OCI-LY3 (cell line): ENCODE results near the gene PPP2R2C.

Source experiments
- H2AFZ ChIP-seq: fragments of 200-600, 300-600 bp; shearing (Covaris generic); 2 replicates; pipeline ENCODE4 v1.6.0; 2014; ENCODE audit warnings: antibody characterized with exemption, low read depth, low read length
- H3K27ac ChIP-seq: fragments of 200-600, 300-600 bp; sonication (generic); 2 replicates; pipeline ENCODE4 v1.5.1; 2014; ENCODE audit warnings: mild to moderate bottlenecking, low read length, moderate library complexity, mixed read lengths
- H3K27me3 ChIP-seq: fragments of 200-600, 300-600 bp; sonication (generic); 2 replicates; pipeline ENCODE4 v1.6.1; 2014; ENCODE audit warnings: low read depth, low read length, mixed read lengths
- H3K36me3 ChIP-seq: fragments of 200-600, 300-600 bp; sonication (generic); replicated peaks from 2 replicates; pipeline ENCODE3; 2014; ENCODE audit warnings: low read depth, low read length, mixed read lengths
- H3K4me1 ChIP-seq: fragments of 300-600, 200-600 bp; sonication (generic); 2 replicates; pipeline ENCODE4 v1.6.1; 2014; ENCODE audit warnings: low read length, mixed read lengths
- H3K4me2 ChIP-seq: fragments of 200-600, 300-600 bp; sonication (generic); 2 replicates; pipeline ENCODE4 v1.6.1; 2014; ENCODE audit warnings: low read length, mixed read lengths
- H3K4me3 ChIP-seq: fragments of 300-600, 200-600 bp; sonication (generic); 2 replicates; pipeline ENCODE4 v1.5.1; 2014; ENCODE audit warnings: antibody characterized with exemption, mild to moderate bottlenecking, low read length, moderate library complexity
- H3K79me2 ChIP-seq: fragments of 300-600, 200-600 bp; shearing (Covaris generic); 2 replicates; pipeline ENCODE4 v1.6.1; 2014; ENCODE audit warnings: mild to moderate bottlenecking, low read length, mixed read lengths
- H3K9ac ChIP-seq: fragments of 300-600, 200-600 bp; shearing (Covaris generic); 2 replicates; pipeline ENCODE4 v1.6.0; 2014; ENCODE audit warnings: mild to moderate bottlenecking, low read length, moderate library complexity
- H3K9me3 ChIP-seq: fragments of 200-600, 300-600 bp; shearing (Covaris generic); 2 replicates; pipeline ENCODE4 v1.6.1; 2014; ENCODE audit warnings: low read length, mixed read lengths; ENCODE audit not compliant: insufficient read depth
- H4K20me1 ChIP-seq: fragments of 200-600, 300-600 bp; sonication (generic); 2 replicates; pipeline ENCODE4 v1.6.1; 2016; ENCODE audit warnings: low read length, mixed read lengths; ENCODE audit not compliant: insufficient read depth
- EZH2phosphoT487 ChIP-seq: fragments of 200-600 bp; shearing (Covaris generic); IDR thresholded peaks from 2 replicates; pipeline ENCODE4 v1.6.1; 2018; ENCODE audit warnings: antibody characterized with exemption, mixed run types, low read depth
- TF ChIP-seq, protein P1 (sequence below): fragments of 200-600, 300-600 bp; sonication (generic); IDR thresholded peaks from 2 replicates; pipeline ENCODE4 v1.5.1; 2014; ENCODE audit warnings: antibody characterized with exemption, low read length, low read depth

PPP2R2C gene

DNA sequence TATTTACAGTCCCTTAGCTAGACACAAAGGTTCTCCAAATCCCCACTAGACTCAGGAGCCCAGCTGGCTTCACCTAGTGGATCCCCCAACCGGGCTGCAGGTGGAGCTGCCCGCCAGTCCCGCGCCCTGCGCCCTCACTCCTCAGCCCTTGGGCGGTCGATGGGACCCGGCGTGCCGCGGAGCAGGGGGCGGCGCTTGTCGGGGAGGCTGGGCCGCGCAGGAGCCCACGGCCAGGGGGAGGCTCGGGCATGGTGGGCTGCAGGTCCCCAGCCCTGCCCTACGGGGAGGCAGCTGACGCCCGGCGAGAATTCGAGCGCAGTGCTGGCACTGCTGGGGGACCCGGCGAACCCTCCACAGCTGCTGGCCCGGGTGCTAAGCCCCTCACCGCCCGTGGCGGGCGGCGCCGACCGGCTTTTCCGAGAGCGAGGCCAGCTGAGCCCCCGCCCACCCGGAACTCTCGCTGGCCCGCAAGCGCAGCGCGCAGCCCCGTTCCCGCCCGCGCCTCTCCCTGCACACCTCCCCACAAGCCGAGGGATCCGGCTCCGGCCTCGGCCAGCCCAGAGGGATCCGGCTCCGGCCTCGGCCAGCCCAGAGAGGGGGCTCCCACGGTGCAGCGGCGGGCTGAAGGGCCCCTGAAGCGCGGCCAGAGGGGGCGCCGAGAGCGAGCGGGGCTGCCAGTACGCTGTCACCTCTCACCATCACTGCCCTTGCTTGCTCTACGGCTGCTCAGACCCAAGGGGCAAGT lies 163.3 kb downstream of the PPP2R2C start:
- Histone ChIP-seq H3K27me3 (no peaks in the 10 kb centered on the region), H3K4me3 (no peak overlapping the region), H3K4me2 (no peak overlapping the region), H3K9ac (no peak overlapping the region), H2AFZ (no peak overlapping the region), H3K36me3 (no peaks in the 10 kb centered on the region), H3K9me3 (no peaks in the 10 kb centered on the region), H3K79me2 (no peaks in the 10 kb centered on the region), H4K20me1 (no peaks in the 10 kb centered on the region), H3K4me1 (no peaks in the 10 kb centered on the region), H3K27ac (no peak overlapping the region)
- TF ChIP-seq, protein P1, sequence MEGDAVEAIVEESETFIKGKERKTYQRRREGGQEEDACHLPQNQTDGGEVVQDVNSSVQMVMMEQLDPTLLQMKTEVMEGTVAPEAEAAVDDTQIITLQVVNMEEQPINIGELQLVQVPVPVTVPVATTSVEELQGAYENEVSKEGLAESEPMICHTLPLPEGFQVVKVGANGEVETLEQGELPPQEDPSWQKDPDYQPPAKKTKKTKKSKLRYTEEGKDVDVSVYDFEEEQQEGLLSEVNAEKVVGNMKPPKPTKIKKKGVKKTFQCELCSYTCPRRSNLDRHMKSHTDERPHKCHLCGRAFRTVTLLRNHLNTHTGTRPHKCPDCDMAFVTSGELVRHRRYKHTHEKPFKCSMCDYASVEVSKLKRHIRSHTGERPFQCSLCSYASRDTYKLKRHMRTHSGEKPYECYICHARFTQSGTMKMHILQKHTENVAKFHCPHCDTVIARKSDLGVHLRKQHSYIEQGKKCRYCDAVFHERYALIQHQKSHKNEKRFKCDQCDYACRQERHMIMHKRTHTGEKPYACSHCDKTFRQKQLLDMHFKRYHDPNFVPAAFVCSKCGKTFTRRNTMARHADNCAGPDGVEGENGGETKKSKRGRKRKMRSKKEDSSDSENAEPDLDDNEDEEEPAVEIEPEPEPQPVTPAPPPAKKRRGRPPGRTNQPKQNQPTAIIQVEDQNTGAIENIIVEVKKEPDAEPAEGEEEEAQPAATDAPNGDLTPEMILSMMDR, result no peak
- no peak for TF ChIP-seq EZH2phosphoT487

DNA sequence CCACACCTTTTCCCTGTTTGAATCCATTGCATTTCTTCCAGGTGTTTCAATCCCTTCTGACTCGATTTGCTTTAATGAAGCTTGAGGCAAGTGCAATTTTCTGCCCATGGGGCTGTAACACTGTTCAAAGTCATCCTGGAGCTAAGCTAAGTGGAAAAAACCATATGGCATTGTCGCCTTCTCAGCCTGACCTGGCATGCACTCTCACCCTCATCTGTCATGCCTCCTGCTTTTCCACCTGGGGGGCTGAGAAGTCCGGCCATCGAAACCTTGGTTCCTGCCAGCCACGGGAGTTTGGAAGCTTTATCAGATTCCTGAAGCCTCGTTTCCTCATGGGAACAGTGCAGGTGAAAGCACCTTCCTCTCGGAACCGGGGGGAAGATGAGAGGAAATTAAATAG lies 164.5 kb downstream of the PPP2R2C start:
- H2AFZ ChIP-seq, result no peak overlapping the region
- H3K9me3 ChIP-seq, result no peaks in the 10 kb centered on the region
- no peaks in the 10 kb centered on the region for H3K36me3 ChIP-seq
- H3K9ac ChIP-seq, result no peak overlapping the region
- H4K20me1 ChIP-seq, result no peaks in the 10 kb centered on the region
- H3K4me1 ChIP-seq, result no peaks in the 10 kb centered on the region
- H3K27ac ChIP-seq, result no peak overlapping the region
- no peaks in the 10 kb centered on the region for H3K79me2 ChIP-seq
- no peak overlapping the region for H3K4me3 ChIP-seq
- TF ChIP-seq EZH2phosphoT487, result no peak
- TF ChIP-seq, protein P1, result no peak
- H3K27me3 ChIP-seq, result no peaks in the 10 kb centered on the region
- no peak overlapping the region for H3K4me2 ChIP-seq

DNA sequence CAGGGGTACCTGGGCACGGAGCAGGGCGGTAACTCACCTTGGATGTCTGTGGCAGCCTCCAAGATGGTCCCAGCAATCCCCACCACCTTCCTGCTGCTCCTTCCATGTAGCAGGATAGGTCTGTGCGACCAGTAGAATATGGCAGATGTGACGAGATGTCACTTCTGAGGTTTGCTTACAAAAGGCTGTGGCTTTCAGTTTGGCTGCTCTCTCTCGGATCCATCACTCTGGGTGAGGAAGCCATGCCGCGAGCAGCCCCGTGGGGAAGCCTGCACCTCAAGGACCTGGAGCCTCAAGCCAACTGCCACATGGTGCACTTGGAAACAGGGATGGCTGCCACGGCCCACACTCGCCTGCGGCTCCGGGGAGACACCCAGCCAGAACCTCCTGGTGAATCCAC lies 165.2 kb downstream of the PPP2R2C start:
- Histone ChIP-seq H3K4me3 (no peak overlapping the region), H3K36me3 (no peaks in the 10 kb centered on the region), H3K4me1 (no peaks in the 10 kb centered on the region), H3K9me3 (no peaks in the 10 kb centered on the region), H3K9ac (no peak overlapping the region), H3K27ac (no peak overlapping the region), H2AFZ (no peak overlapping the region), H3K27me3 (no peaks in the 10 kb centered on the region), H3K79me2 (no peaks in the 10 kb centered on the region), H3K4me2 (no peak overlapping the region), H4K20me1 (no peaks in the 10 kb centered on the region)
- TF ChIP-seq EZH2phosphoT487, result no peak
- TF ChIP-seq, protein P1, result no peak

DNA sequence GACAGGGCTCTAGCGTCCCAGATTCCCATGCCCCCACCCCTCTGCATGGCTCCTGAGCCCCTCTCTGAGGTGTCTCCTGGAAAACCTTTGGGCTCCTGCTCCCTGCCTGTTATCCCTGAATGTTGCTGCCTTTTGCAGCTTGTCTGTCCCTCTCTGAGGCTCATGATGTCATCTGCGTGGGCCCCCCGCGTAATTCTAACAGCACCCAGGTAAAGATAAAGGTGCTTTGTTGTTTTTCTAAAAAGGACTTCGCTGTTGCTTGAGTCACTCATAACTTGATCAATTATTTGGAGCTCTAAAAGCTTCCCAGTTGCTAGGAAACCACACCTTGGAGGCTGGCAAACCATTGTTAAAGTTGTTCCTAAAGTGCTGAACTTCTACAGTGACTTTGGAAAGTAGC lies 166.1 kb downstream of the PPP2R2C start:
- H3K79me2 ChIP-seq, result no peaks in the 10 kb centered on the region
- H3K9ac ChIP-seq, result no peak overlapping the region
- no peaks in the 10 kb centered on the region for H3K27me3 ChIP-seq
- no peaks in the 10 kb centered on the region for H3K9me3 ChIP-seq
- TF ChIP-seq, protein P1, result no peak
- no peak for TF ChIP-seq EZH2phosphoT487
- H3K36me3 ChIP-seq, result no peaks in the 10 kb centered on the region
- H4K20me1 ChIP-seq, result no peaks in the 10 kb centered on the region
- H3K27ac ChIP-seq, result no peak overlapping the region
- H2AFZ ChIP-seq, result no peak overlapping the region
- no peak overlapping the region for H3K4me2 ChIP-seq
- H3K4me3 ChIP-seq, result no peak overlapping the region
- no peaks in the 10 kb centered on the region for H3K4me1 ChIP-seq
